Measurements from ENCODE around the gene CPT1A.

CPT1A gene

DNA sequence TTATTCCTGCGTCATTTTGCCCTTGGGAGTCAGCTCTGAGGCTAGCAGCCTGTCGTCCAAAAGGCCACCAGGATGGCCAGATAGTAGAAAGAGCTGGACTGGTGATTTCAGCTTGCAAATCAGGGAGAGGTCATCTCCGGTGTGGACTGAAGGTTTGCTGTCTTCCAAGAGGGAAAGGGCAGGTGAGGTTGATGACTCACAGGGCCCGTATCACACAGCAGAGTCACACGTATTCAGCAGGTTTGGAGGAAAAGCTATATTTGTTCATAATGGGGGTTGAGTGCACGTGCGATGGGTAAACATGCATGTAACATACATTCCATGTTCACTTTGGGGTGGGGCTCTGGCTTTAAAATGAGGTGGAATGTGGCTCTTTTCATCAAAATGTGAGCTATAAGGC lies 36.3 kb upstream of the CPT1A start:
- Histone ChIP-seq H3K27ac (no peak overlapping the region), H3K4me3 (no peak overlapping the region)
- DNase-seq (ENCODE audit: low spot score): no peak
- TF ChIP-seq, protein P1, sequence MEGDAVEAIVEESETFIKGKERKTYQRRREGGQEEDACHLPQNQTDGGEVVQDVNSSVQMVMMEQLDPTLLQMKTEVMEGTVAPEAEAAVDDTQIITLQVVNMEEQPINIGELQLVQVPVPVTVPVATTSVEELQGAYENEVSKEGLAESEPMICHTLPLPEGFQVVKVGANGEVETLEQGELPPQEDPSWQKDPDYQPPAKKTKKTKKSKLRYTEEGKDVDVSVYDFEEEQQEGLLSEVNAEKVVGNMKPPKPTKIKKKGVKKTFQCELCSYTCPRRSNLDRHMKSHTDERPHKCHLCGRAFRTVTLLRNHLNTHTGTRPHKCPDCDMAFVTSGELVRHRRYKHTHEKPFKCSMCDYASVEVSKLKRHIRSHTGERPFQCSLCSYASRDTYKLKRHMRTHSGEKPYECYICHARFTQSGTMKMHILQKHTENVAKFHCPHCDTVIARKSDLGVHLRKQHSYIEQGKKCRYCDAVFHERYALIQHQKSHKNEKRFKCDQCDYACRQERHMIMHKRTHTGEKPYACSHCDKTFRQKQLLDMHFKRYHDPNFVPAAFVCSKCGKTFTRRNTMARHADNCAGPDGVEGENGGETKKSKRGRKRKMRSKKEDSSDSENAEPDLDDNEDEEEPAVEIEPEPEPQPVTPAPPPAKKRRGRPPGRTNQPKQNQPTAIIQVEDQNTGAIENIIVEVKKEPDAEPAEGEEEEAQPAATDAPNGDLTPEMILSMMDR (IDR thresholded peaks at IDR 0.05): no peak

DNA sequence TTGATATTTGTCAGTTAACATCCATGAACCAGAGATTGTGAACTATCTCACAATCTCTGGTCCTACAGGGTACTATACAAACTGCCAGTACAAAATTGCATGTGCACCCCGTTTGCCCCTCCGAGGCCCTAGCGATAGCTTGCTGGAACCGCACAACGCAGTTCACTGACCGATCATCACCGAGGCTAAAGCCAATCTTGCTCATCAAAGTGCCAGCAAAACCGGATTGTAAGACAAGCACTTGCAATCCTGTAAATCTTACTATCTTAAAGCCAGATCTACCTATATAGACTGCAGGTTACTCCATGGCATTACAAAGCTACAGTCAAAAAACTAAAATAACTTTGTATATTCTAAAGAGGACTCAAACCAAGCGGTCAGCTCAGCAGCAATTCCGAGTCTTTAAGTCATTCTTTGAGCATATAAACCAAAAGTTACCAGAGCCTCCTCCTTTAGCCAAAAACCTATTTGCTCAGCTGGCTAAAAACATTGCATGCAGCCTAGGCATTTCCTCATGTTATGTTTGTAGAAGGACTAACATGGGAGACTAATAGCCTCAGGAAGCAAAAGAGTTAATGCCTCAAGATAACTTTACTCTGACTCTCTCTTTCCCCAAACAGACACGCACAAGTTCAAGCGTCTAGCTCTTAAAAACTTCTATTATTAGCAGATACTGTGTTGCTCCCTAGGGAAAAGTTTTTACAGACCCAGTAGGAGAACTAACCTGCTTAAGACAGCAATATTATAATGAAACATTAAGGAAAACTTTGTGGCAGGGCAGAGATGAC lies 30.7 kb upstream of the CPT1A start:
- Histone ChIP-seq H3K27ac (peak overlapping the region in 1 of 2 donors; percentile 38), H3K4me3 (peak overlapping the region; percentile 3)
- DNase-seq (ENCODE audit: low spot score): no peak
- TF ChIP-seq, protein P1 (IDR thresholded peaks at IDR 0.05): no peak

GRCh38 chr11:68870470-68870869 lies 28.8 kb upstream of the CPT1A start:
- Histone ChIP-seq H3K4me3 (peak overlapping the region; percentile 64), H3K27ac (peak overlapping the region in 1 of 2 donors; percentile 40)
- TF ChIP-seq, protein P1 (IDR thresholded peaks at IDR 0.05): no peak
- DNase-seq (ENCODE audit: low spot score): no peak

GRCh38 chr11:68868221-68868835 lies 26.6 kb upstream of the CPT1A start:
- TF ChIP-seq, protein P1 (IDR thresholded peaks at IDR 0.05): no peak
- no peak for DNase-seq (ENCODE audit: low spot score)
- H3K27ac ChIP-seq: no peak overlapping the region

GRCh38 chr11:68867066-68867465 lies 25.4 kb upstream of the CPT1A start:
- peak overlapping the region in 1 of 2 donors; percentile 27 for H3K27ac ChIP-seq
- TF ChIP-seq, protein P1 (IDR thresholded peaks at IDR 0.05): no peak
- no peak for DNase-seq (ENCODE audit: low spot score)

More at GRCh38 chr11:68868221-68868835, 26.6 kb upstream of the CPT1A start:
- H3K4me3 ChIP-seq: no peak overlapping the region

DNA sequence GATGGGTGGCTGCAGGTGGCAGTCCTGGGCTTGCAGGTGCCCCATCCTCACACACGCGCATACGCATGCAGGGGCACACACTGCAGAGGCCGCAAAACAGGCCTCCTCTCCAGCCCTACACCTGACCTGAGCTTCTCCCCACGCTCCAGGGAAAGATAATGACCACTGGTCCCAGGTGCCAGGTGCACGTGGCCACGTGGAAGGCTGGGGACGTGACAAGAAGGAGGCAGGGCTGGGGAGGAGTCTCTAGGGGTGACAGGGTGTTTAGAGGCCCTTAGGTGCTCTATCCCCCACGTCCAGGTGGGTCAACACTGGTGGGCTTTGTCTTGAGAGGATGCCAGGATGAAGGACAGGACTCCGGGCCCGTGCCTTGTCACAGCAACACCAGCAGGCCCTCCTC lies 23.5 kb upstream of the CPT1A start:
- no peak for DNase-seq (ENCODE audit: low spot score)
- TF ChIP-seq, protein P1 (IDR thresholded peaks at IDR 0.05): no peak
- Histone ChIP-seq H3K27ac (no peak overlapping the region), H3K4me3 (no peak overlapping the region)

More at GRCh38 chr11:68867066-68867465, 25.4 kb upstream of the CPT1A start:
- H3K4me3 ChIP-seq: no peak overlapping the region

Data from coronary artery (tissue), 2 donors.